NOMO-1 treated with DMSO at 0.1 percent for 48 hours (cell line): ENCODE measurements around the gene RPL4.

ENCODE experiments used
- DNase-seq: peaks from one replicate; lab custom pipeline; 2025; ENCODE audit not compliant: unreplicated experiment; lab: John Stamatoyannopoulos, UW

RPL4 gene

DNA sequence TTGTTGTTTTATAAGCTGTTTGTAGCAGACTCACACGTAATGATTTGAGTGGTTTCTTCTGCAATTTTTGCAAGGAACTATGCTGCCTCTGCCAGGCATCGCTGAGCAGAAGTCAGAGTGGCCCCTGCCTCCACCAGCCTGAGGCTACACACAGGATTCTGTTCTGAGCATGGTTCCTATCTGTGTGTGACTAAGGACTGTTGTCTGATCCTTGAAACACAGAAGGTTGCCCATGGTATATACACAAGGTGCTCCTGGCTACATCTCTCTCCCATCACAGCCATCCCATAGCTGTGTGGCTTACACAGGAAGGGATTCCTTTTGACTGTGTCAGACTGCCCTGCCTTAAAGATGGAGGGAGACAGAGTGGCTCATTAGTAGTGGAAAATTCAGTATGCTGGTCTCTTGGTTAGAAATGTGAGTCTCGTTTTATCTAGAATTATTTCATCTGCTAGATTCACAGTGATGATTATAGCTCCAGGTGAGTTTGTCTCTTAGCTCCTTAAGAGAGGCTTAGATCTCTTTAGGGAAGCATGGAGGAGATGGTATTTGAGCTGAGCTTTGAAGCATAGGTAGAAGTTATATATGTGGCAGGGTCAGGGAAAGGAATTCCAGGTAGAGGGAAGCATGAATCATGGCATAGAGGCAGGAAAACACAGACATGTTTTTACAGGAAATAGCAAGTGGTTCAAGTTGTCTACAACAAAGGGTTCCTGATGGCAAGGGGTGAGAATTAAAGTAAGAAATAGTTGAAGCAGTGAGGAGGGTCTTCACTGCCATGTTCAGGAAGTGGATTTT is 44.6 kb downstream of the RPL4 start:
- no peak for DNase-seq

DNA sequence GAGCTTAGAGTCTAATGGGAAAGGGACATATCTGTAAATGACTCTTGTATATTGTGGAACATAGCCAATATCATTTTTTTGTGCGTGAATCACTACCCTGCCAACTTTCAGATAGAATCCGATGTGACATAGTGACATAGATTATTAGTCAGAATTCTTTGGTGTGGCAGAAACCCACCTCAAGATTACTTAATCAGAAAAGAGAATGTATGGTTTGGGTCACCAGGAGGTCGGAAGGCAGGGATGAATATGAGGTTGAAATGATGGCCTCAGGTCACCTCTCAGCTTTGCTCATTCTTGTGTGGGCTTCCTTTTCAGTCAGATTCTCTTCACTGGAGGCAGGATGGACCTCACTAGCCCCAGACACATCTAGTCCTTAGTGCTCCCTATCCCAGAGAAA is 48.4 kb downstream of the RPL4 start:
- no peak for DNase-seq

DNA sequence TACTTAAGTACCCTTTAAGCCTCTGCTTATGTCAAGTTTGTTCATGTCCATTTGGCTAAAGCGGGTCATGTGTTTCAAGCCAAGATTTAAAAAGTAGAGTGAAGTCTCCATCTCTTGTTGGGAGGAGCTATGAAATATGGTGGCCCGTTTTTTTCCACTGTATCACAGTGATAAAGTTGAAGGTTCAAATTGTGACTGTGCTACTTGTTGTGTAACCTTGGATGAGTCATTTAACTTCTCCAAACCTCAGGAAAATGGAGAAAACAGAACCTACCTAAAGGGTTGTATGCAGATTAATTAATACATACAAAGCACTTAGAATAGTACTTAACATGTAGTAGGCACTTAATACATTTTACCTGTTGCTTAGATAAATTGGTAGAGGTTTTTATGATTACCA is 50.5 kb downstream of the RPL4 start:
- peak; percentile 55 for DNase-seq

DNA sequence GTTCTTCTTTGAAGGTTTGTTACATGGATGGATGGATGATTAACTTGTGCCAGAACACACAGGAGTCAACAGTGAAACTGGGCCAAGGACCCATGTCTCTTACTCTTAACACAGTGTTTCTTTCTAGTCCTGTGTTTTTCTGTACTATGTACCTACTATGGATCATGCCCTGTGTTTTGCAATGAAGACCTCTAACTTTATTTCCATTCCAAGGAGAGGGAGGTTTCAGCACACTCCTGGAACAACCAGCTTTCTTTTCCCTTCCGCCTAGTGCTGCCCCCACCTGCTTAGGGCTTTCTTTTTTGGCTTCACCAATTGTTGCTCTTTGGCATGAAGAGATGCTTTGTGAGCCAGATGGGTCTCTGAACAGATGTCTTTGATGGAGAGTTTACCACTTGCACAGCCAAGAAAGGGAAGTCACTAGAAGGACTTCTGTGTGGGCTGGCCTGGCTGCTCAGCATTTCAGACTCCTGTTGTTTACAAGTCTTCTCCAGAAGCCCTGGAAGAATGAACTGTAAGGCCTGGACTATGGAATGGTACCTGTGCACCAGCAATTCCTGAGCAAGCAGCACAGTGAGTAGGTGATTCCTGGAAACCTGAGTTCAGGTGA is 51.6 kb downstream of the RPL4 start:
- no peak for DNase-seq

DNA sequence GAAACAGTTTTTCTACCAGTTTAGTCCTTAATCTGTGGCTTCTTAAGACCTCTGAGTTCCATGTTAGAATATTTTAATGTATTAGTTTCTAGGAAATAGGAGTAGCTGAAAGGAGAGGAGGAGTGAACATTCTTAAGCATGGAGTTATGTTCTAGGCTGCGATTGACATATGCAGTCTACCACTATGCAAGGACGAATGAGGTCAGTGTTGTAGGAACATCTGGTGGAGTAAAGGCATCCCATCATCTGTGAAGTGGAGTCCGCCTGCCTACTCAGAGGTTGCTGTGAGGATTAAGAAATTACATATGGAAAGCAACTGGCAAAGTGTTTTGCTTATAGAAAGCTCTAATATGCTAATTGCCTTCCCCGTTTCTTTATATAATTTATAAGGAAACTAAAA is 52.2 kb downstream of the RPL4 start:
- no peak for DNase-seq
